ENCODE data around the gene IRF2. TPM values are rescaled to one million over a fixed set of nuclear protein-coding genes. Genes with fewer than 3 reads are reported as not detected.

IRF2 gene
- total and polyA plus RNA-seq, 2 donors from 2014 or later = 16.8 to 42.8 TPM

GRCh38 chr4:184395451-184395917 is 78.9 kb downstream of the IRF2 start:
- TF ChIP-seq CTCF (IDR thresholded peaks at IDR 0.05; ENCODE audit: borderline replicate concordance, extremely low read depth, insufficient read depth) = no peak
- Histone ChIP-seq H3K4me1 (ENCODE audit: control insufficient read depth in 2 of 3, insufficient read depth in 2 of 3, low read depth in 1 of 3, low read length in 3 of 3) (no peaks in the 10 kb centered on the region), H3K27ac (ENCODE audit: low read depth in 2 of 2, low read length in 2 of 2) (no peak overlapping the region), H3K9ac (ENCODE audit: low read length in 3 of 3) (no peak overlapping the region), H3K4me3 (ENCODE audit: low read length in 3 of 3) (no peak overlapping the region), H3K27me3 (ENCODE audit: control insufficient read depth, insufficient read depth, low read length) (no peaks in the 10 kb centered on the region), H3K36me3 (ENCODE audit: control insufficient read depth in 2 of 3, insufficient read depth in 3 of 3, low read length in 3 of 3) (peaks cover 5 to 41% (median 32%) of the 10 kb centered on the region in 3 donors), H3K9me3 (ENCODE audit: control insufficient read depth in 2 of 3, insufficient read depth in 1 of 3, low read length in 3 of 3) (no peaks in the 10 kb centered on the region)
- no peak for FAIRE-seq
- DNase-seq = no peak
- intact Hi-C loops (cut with DNase I) = no loop called here

- Histone ChIP-seq H3K27ac (ENCODE audit: low read depth in 2 of 2, low read length in 2 of 2) (no peak overlapping the region), H3K4me3 (ENCODE audit: low read length in 3 of 3) (no peak overlapping the region), H3K9me3 (ENCODE audit: control insufficient read depth in 2 of 3, insufficient read depth in 1 of 3, low read length in 3 of 3) (no peaks in the 10 kb centered on the region), H3K9ac (ENCODE audit: low read length in 3 of 3) (no peak overlapping the region), H3K4me1 (ENCODE audit: control insufficient read depth in 2 of 3, insufficient read depth in 2 of 3, low read depth in 1 of 3, low read length in 3 of 3) (no peaks in the 10 kb centered on the region), H3K27me3 (ENCODE audit: control insufficient read depth, insufficient read depth, low read length) (no peaks in the 10 kb centered on the region), H3K36me3 (ENCODE audit: control insufficient read depth in 2 of 3, insufficient read depth in 3 of 3, low read length in 3 of 3) (peaks cover 6 to 49% (median 34%) of the 10 kb centered on the region in 3 donors)
- no peak for TF ChIP-seq CTCF (IDR thresholded peaks at IDR 0.05; ENCODE audit: borderline replicate concordance, extremely low read depth, insufficient read depth)
- intact Hi-C loops (cut with DNase I) = no loop called here
- FAIRE-seq (no peak), DNase-seq (peak in 1 of 5 donors; percentile 36)
Measured at GRCh38 chr4:184392748-184393559, 81.4 kb downstream of the IRF2 start.

GRCh38 chr4:184392316-184392715 is 82.0 kb downstream of the IRF2 start:
- intact Hi-C loops (cut with DNase I) = no loop called here
- Histone ChIP-seq H3K4me1 (ENCODE audit: control insufficient read depth in 2 of 3, insufficient read depth in 2 of 3, low read depth in 1 of 3, low read length in 3 of 3) (no peaks in the 10 kb centered on the region), H3K9me3 (ENCODE audit: control insufficient read depth in 2 of 3, insufficient read depth in 1 of 3, low read length in 3 of 3) (no peaks in the 10 kb centered on the region), H3K36me3 (ENCODE audit: control insufficient read depth in 2 of 3, insufficient read depth in 3 of 3, low read length in 3 of 3) (peaks cover 5 to 51% (median 31%) of the 10 kb centered on the region in 3 donors), H3K4me3 (ENCODE audit: low read length in 3 of 3) (no peak overlapping the region), H3K9ac (ENCODE audit: low read length in 3 of 3) (no peak overlapping the region), H3K27ac (ENCODE audit: low read depth in 2 of 2, low read length in 2 of 2) (no peak overlapping the region), H3K27me3 (ENCODE audit: control insufficient read depth, insufficient read depth, low read length) (no peaks in the 10 kb centered on the region)
- TF ChIP-seq CTCF (IDR thresholded peaks at IDR 0.05; ENCODE audit: borderline replicate concordance, extremely low read depth, insufficient read depth) = no peak
- FAIRE-seq = no peak
- peak in 1 of 5 donors; percentile 31 for DNase-seq
